Measurements from ENCODE around the gene FGF16.
"Not testable (repeated sequence)": the region's sequence is repeated elsewhere in the genome, so short reads cannot be mapped to it uniquely, and the experiment has no call there.

Gene FGF16

GRCh38 chrX:77446908-77447652 is at the start of gene FGF16:
TSS of gene FGF16 (plus strand) at chrX:77447389. CDS start at chrX:77447675, 286 bp downstream.
- peak; percentile 41 for DNase-seq

GRCh38 chrX:77398330-77398954 is 48.7 kb upstream of the FGF16 start:
- no peak for DNase-seq

GRCh38 chrX:77404419-77404818 is 42.8 kb upstream of the FGF16 start:
- no peak for DNase-seq

- DNase-seq: not testable (repeated sequence)
Measured at GRCh38 chrX:77407821-77408220, 39.4 kb upstream of the FGF16 start.

GRCh38 chrX:77412631-77413030 is 34.6 kb upstream of the FGF16 start:
- no peak for DNase-seq

GRCh38 chrX:77415161-77415560 is 32.0 kb upstream of the FGF16 start:
- peak; percentile 3 for DNase-seq

GRCh38 chrX:77415882-77416281 is 31.3 kb upstream of the FGF16 start:
- DNase-seq: no peak

- DNase-seq: no peak
Measured at GRCh38 chrX:77422891-77423648, 24.1 kb upstream of the FGF16 start.

- DNase-seq: no peak
Measured at GRCh38 chrX:77426811-77427210, 20.4 kb upstream of the FGF16 start.

- DNase-seq: no peak
Measured at GRCh38 chrX:77427611-77428010, 19.6 kb upstream of the FGF16 start.

GRCh38 chrX:77428551-77428950 is 18.6 kb upstream of the FGF16 start:
- DNase-seq: no peak

- peak; percentile 87 for DNase-seq
Measured at GRCh38 chrX:77431227-77431626, 16.0 kb upstream of the FGF16 start.

- no peak for DNase-seq
Measured at GRCh38 chrX:77433001-77433400, 14.2 kb upstream of the FGF16 start.

- DNase-seq: no peak
Measured at GRCh38 chrX:77434962-77435361, 12.2 kb upstream of the FGF16 start.

GRCh38 chrX:77436271-77436670 is 10.9 kb upstream of the FGF16 start:
- no peak for DNase-seq

- peak; percentile 56 for DNase-seq
Measured at GRCh38 chrX:77436682-77437081, 10.5 kb upstream of the FGF16 start.

GRCh38 chrX:77440330-77440729 is 6.9 kb upstream of the FGF16 start:
- no peak for DNase-seq

GRCh38 chrX:77441033-77441432 is 6.2 kb upstream of the FGF16 start:
- DNase-seq: no peak

GRCh38 chrX:77441479-77441878 is 5.7 kb upstream of the FGF16 start:
- DNase-seq: no peak

GRCh38 chrX:77442728-77443127 is 4.5 kb upstream of the FGF16 start:
- no peak for DNase-seq

GRCh38 chrX:77444075-77444474 is 3.1 kb upstream of the FGF16 start:
- no peak for DNase-seq

GRCh38 chrX:77444545-77444944 is 2.6 kb upstream of the FGF16 start:
- no peak for DNase-seq

- DNase-seq: peak; percentile 45
Measured at GRCh38 chrX:77446029-77446585, 1.1 kb upstream of the FGF16 start.

Measured in hematopoietic multipotent progenitor cell treated with erythropoietin and hydrocortisone succinate and interleukin-3 and kit ligand, for 4 days (in vitro differentiated cells).